NCI-H2227 treated with DMSO at 0.1 percent for 48 hours (cell line): ENCODE measurements around the gene BTBD1.
A peak's percentile ranks its signal among the peaks of the same experiment; 100 is the strongest.

ENCODE experiments used
- DNase-seq: peaks from one replicate; lab custom pipeline; 2025; lab: John Stamatoyannopoulos, UW

BTBD1 gene

GRCh38 chr15:83066734-83067637, at the start of gene BTBD1:
TSS of gene BTBD1 (minus strand) at chr15:83067252. CDS start at chr15:83067151, 101 bp downstream.
- DNase-seq: peak; percentile 71

- DNase-seq: no peak
Observed at GRCh38 chr15:83115831-83116565, 48.9 kb upstream of the BTBD1 start.

- no peak for DNase-seq
Observed at GRCh38 chr15:83115410-83115809, 48.4 kb upstream of the BTBD1 start.

GRCh38 chr15:83114856-83115255, 47.8 kb upstream of the BTBD1 start:
- no peak for DNase-seq

GRCh38 chr15:83113881-83114674, 47.0 kb upstream of the BTBD1 start:
- DNase-seq: no peak

DNA sequence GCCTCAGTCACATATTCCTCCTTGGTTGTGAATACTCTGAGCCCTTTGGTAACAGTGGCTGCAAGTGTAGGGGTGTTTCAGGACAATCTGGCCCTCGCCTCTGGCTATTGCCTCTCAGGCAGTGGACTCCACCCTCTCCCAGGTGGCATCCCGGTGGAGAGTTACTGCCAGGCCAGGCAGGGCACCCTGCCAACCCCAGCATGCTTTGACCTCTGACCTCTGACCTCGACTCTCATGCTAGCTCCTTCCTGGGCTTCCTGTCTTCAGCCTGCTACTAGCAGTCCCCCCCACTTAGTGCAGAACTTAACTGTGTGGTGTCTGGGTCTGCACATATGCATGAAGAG, 45.9 kb upstream of the BTBD1 start:
- DNase-seq: no peak

DNA sequence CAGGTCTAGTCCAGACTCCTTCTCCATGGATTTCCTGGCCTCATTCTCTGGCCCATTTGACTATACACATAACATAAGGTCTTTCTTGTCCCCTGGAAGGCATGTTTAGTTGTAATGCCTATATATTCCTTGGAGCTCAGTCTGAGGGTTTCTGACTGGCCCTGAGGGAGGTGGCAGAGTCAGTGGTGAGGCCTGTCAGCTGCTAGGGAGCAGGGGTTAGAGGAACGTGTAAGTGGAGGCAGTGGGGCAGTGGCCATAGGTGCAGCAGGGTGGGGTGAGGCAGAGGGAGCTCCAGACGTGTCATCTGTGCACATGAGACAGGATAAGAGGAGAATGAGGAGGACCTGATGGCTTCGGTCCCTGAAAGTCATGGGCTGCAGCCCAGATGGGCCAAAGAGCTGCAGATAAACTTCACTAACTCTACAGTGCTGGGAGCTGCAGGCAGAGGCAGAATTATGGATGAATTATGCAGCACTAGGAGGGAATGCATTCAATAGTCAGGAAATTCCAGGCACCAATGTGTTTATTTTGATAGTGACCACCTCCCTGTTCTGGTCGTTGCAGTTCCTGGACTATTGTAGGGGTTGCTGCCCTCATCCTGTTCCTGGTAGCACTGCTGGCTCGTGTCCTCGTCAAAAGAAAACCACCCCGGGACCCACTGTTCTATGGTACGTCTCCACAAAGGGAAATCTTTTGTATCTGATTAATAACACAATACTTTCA, 45.3 kb upstream of the BTBD1 start:
- no peak for DNase-seq

GRCh38 chr15:83111149-83111548, 44.1 kb upstream of the BTBD1 start:
- DNase-seq: no peak

- no peak for DNase-seq
Observed at GRCh38 chr15:83110381-83110780, 43.3 kb upstream of the BTBD1 start.

- no peak for DNase-seq
Observed at GRCh38 chr15:83109532-83109931, 42.5 kb upstream of the BTBD1 start.

DNA sequence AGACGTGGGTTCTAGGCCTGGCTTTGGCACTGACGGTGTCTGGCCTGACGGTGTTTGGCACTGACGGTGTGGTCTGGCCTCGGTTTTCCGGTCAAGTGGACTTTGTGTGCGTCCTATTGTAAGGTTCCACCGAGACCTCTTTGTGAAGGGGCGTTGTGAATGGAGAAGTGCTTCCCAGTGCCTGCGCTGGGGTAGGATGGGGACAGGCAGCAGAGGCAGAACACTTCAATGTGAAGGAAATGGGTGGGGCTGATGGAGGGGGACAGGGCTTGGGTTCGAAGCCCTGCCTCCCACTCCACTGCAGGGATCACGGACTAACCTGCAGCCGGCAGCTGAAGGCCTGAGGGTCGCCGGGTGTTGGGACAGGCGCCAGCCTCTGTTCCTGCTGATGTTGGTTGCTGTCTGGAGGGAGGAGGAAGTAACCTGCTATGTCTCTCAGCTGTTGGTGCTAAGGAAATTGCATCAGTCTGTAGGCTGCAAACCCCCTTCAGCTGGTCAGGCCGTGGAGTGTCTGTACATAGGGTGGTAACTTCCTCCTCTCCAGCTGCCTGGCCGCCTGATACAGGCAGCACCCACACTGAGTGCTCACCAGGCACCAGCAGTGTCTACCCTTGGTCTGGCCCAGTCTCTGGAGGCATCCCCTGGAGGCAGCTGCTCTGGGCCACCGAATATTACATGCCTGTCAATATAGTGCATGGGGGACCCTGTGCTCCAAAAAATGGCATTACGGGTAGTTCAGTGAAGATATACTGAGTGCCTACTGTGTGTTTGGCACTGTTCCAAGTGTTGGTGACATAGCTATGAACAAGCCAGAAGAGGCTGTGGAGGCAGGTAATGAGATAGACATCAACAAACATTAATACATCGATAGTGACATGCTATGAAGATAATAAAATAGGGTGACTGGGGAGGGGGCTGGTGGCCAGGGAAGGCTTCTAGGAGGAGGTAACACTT, 41.5 kb upstream of the BTBD1 start:
- no peak for DNase-seq

GRCh38 chr15:83107841-83108181, 40.8 kb upstream of the BTBD1 start:
- DNase-seq: no peak

- no peak for DNase-seq
Observed at GRCh38 chr15:83106994-83107840, 40.2 kb upstream of the BTBD1 start, which contains the start of gene TM6SF1. TSS of gene TM6SF1 (plus strand) at chr15:83107645. CDS start at chr15:83107681, 36 bp downstream.

- DNase-seq: no peak
Observed at GRCh38 chr15:83105440-83105839, 38.4 kb upstream of the BTBD1 start.

- no peak for DNase-seq
Observed at GRCh38 chr15:83104141-83104540, 37.1 kb upstream of the BTBD1 start.

GRCh38 chr15:83102346-83102745, 35.3 kb upstream of the BTBD1 start:
- DNase-seq: no peak

DNA sequence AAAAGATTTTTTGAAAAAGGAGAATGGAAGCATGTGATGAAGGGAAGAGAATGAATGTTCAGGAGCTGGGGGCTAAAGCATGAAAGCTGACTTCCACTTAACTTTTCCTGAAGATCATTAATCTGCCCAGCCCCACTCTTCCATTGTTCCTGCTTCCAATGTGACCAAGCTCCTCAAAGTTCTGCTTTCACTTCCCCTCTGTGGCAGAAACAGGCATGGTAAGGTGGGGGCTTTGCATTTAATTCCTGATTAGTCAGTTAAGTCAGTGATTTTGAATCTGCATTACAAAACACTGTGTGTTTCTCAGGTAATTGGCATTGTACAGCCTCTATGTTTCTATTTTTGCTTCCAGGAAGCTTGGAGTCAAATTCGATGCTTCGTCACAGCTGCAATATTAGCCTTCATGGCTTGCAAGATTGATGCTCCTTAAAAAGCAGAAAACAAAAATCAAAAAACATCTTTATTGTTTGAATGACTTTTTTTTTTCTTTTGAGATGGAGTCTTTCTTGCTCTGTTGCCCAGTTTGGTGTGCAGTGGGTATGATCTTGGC, 33.1 kb upstream of the BTBD1 start:
- DNase-seq: no peak

GRCh38 chr15:83099290-83099689, 32.2 kb upstream of the BTBD1 start:
- no peak for DNase-seq

DNA sequence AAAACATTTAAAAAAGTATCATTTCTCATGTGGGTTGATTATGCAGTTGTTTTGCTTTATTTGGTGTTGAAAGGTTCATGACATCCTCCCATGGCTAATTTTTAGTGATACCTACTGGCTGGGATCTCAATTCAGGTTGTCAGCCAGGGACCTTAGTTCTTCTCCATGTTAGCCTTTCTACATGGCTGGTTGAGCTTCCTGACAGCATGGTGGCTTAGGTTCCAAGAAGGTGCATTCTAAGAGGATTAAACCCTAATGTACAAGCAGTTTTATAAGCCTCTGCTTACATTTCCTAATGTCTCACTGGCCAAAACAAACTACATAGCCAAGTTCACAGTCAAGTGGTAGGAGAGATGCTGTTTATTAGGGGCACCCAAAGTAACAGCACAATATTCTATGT, 31.0 kb upstream of the BTBD1 start:
- no peak for DNase-seq
